Activated T-helper 1 cell treated with anti-CD3 and anti-CD28 coated beads, Interleukin-12 subunit alpha, Interleukin-12 subunit beta, Interleukin-2, Interleukin-4 antibody, amounts not matched to agents 30 ng/mL and 10 ng/mL and 1 ng/mL, durations not matched to agents 14 hours and 24 hours and 36 hours (primary cell): Measurements from ENCODE around the gene RAI1. TPM values are rescaled to one million over a fixed set of nuclear protein-coding genes. Genes with fewer than 3 reads are reported as not detected.

Source experiments
- DNase-seq: peaks from one replicate; pipeline ENCODE4 v3.0.0; 2021; ENCODE audit warnings: low spot score
- H3K27ac Mint-ChIP-seq: one replicate; pipeline ENCODE4 v1.8.0; 2021; ENCODE audit warnings: mild to moderate bottlenecking, mixed read lengths
- H3K27me3 Mint-ChIP-seq: one replicate; pipeline ENCODE4 v1.8.0; 2022; ENCODE audit warnings: mild to moderate bottlenecking, moderate library complexity, mixed read lengths; ENCODE audit not compliant: insufficient read depth
- H3K36me3 Mint-ChIP-seq: one replicate; pipeline ENCODE4 v1.8.0; 2021; ENCODE audit warnings: low read depth, mixed read lengths
- H3K4me1 Mint-ChIP-seq: one replicate; pipeline ENCODE4 v1.8.0; 2021; ENCODE audit warnings: low read depth, mixed read lengths
- H3K4me3 Mint-ChIP-seq: one replicate; pipeline ENCODE4 v1.8.0; 2021; ENCODE audit warnings: mild to moderate bottlenecking, moderate library complexity, mixed read lengths
- H3K9me3 Mint-ChIP-seq: one replicate; pipeline ENCODE4 v1.8.0; 2021; ENCODE audit warnings: mixed read lengths
- intact Hi-C: fragments of 100-400 bp; cut with micrococcal nuclease; formaldehyde crosslinking; loops from one replicate; pipeline ENCODE4 v1.15.1; 2024
- total RNA-seq: library from RNA; stranded (reverse); gene quantifications from 2 replicates; pipeline ENCODE4 v1.2.3, GENCODE V29; 2022

The RAI1 gene
- total RNA-seq, 1 donor from 2014 or later: 31.1 TPM

GRCh38 chr17:17765359-17766076 lies 84.3 kb downstream of the RAI1 start:
- intact Hi-C loops: no loop called here
- no peaks in the 10 kb centered on the region for H3K36me3 Mint-ChIP-seq
- H3K27ac Mint-ChIP-seq: no peak overlapping the region
- no peak for DNase-seq
- H3K9me3 Mint-ChIP-seq: no peaks in the 10 kb centered on the region
- H3K27me3 Mint-ChIP-seq: peaks cover 2% of the 10 kb centered on the region
- no peak overlapping the region for H3K4me3 Mint-ChIP-seq
- no peaks in the 10 kb centered on the region for H3K4me1 Mint-ChIP-seq

GRCh38 chr17:17766077-17766743 lies 85.0 kb downstream of the RAI1 start:
- Mint-ChIP-seq H3K36me3 (no peaks in the 10 kb centered on the region), H3K4me3 (no peak overlapping the region), H3K4me1 (no peaks in the 10 kb centered on the region), H3K27me3 (peaks cover 2% of the 10 kb centered on the region), H3K27ac (no peak overlapping the region), H3K9me3 (no peaks in the 10 kb centered on the region)
- DNase-seq: no peak
- intact Hi-C loops: no loop called here

GRCh38 chr17:17766744-17767120 lies 85.5 kb downstream of the RAI1 start:
- intact Hi-C loops: no loop called here
- DNase-seq: no peak
- Mint-ChIP-seq H3K27ac (no peak overlapping the region), H3K4me1 (no peaks in the 10 kb centered on the region), H3K4me3 (no peak overlapping the region), H3K9me3 (no peaks in the 10 kb centered on the region), H3K27me3 (peaks cover 2% of the 10 kb centered on the region), H3K36me3 (no peaks in the 10 kb centered on the region)

DNA sequence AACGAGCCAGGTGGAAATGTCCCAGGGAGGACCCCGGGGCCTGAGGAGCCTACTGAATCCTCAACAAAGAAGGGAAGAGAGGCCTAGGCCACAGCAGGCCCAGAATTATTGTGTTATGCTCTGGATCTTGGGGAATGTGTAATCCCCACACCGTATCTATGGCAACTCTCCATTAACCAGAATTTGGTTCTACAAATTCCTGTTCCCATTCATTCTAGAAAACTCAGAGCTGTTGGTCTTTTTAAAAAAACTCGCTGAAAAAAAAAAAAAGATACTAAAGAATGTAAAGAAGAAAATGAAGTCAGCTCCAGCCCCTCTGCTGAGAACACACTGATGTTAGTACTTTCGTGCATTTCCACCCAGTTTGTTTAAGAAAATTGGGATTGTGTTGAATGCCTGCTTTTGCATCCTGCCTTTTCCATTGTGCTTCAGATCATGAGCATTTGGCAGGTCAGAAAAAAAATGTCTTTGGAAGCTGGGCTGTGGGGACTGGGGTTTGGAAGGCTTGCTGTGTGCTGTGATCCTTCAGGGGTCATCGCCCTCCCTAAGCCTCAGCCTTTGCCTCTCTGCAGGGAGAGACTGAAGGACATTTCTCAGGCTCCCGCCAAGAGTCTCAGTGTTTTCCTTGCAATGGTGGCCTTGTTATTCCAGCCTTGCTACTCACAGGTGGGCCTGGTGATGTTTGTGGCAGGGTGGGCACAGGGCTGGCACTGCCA lies 86.1 kb downstream of the RAI1 start:
- no peak for DNase-seq
- peaks cover 2% of the 10 kb centered on the region for H3K27me3 Mint-ChIP-seq
- intact Hi-C loops: no loop called here
- no peak overlapping the region for H3K4me3 Mint-ChIP-seq
- no peak overlapping the region for H3K27ac Mint-ChIP-seq
- H3K4me1 Mint-ChIP-seq: peaks cover 5% of the 10 kb centered on the region
- H3K36me3 Mint-ChIP-seq: no peaks in the 10 kb centered on the region
- no peaks in the 10 kb centered on the region for H3K9me3 Mint-ChIP-seq

DNA sequence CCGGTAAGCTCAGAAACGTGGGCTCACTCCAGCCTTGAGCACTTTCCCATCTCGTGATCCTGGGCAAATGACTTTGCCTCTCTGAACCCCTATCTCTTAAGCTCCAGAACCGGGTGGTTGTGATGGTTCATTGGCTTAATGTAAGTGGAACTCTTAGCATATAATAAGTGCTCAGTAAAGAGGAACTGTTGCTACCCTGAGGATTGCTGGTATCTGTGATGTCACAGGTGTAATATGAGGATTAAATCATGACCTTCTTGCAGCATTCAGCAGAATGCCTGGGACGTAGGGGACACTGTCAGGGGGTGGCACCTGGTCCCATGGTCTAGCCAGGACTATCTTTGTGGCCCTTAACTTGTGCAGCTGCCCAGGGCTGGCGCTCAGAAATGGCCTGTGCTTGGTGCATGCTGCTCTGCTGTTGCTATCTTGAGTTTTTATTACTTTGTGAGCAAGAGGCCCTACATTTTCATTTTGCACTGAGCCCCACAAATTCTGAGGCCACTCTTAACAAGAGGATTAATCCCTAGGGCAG lies 86.7 kb downstream of the RAI1 start:
- intact Hi-C loops: no loop called here
- Mint-ChIP-seq H3K27me3 (peaks cover 2% of the 10 kb centered on the region), H3K9me3 (no peaks in the 10 kb centered on the region), H3K27ac (no peak overlapping the region), H3K4me1 (peaks cover 9% of the 10 kb centered on the region), H3K36me3 (no peaks in the 10 kb centered on the region), H3K4me3 (no peak overlapping the region)
- no peak for DNase-seq

DNA sequence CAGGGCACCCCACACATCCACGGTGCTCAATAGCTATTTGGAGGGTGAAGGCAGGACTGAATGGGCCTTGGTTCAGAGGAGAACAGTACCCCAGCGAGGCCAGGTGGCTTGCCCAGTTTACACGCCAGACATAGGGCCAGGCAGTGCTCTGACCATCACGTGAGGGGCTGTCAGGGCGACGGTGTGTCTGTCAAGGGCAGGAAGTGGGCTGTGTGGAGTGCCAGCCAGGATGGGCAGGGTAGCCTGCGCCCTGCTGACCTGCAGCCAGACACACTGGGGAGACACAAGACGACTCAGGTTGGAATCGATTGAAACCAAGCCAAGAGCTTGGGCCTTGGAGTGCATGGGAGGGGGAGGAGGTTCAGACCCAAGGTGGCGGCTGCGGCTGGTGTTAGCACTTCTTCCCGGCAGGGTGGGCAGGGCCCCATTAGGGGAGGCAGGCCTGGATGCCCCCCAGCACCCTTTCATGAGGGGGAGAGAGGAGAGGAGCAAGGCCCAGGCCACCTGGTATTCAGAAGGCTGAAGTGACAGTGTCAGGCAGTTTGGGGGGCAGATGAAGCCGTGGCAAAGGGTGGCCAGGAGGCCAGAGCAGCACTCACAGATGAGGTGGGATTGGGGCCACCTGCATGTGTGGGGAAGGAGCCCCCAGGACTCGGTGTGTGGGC lies 87.3 kb downstream of the RAI1 start:
- H3K4me1 Mint-ChIP-seq: peaks cover 9% of the 10 kb centered on the region
- intact Hi-C loops: no loop called here
- no peaks in the 10 kb centered on the region for H3K36me3 Mint-ChIP-seq
- no peak overlapping the region for H3K27ac Mint-ChIP-seq
- no peak overlapping the region for H3K4me3 Mint-ChIP-seq
- no peaks in the 10 kb centered on the region for H3K9me3 Mint-ChIP-seq
- no peak for DNase-seq
- H3K27me3 Mint-ChIP-seq: peaks cover 2% of the 10 kb centered on the region

DNA sequence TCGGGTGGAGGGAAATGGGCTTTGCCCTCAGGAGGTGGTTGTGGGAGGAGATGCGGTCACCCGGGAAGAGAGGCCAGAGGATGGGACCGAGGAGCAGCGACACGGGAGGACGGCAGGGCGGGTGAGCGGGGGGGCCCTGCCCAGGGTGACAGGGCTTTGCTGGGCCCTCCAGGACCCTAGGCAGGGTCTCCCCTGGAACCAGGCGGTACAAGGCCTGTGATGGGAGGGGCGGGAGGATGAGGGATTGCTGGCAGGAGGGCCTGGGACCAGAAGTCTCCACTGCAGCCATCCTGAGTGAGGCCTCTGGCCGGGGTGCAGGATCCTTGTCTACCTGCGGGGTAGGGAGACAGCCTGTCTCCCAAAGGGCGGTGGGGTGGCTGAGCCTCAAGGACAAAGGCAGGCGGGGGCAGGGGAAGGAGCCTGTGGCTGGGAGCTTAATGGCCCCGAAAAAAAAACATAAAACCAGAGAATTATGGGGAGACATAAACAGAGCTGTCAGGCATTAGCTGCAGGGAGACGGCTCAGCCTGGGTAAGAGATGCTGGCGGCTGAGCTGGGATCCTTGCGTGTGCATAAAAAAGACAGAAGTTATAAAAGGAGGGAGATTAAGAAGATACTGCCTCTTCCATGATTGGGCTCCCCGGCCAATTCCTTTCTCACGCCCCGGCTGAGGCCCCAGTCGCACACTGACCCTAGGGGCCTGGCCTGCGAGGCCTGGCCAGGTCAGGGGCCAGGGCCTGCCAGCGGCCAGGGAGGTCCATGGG lies 88.8 kb downstream of the RAI1 start:
- intact Hi-C loops: no loop called here
- Mint-ChIP-seq H3K4me3 (no peak overlapping the region), H3K27me3 (peaks cover 2% of the 10 kb centered on the region), H3K9me3 (no peaks in the 10 kb centered on the region), H3K36me3 (no peaks in the 10 kb centered on the region), H3K27ac (no peak overlapping the region), H3K4me1 (peaks cover 9% of the 10 kb centered on the region)
- no peak for DNase-seq

GRCh38 chr17:17770632-17771044 lies 89.4 kb downstream of the RAI1 start:
- no peaks in the 10 kb centered on the region for H3K9me3 Mint-ChIP-seq
- peaks cover 9% of the 10 kb centered on the region for H3K4me1 Mint-ChIP-seq
- no peak overlapping the region for H3K4me3 Mint-ChIP-seq
- H3K27ac Mint-ChIP-seq: no peak overlapping the region
- no peaks in the 10 kb centered on the region for H3K36me3 Mint-ChIP-seq
- DNase-seq: no peak
- intact Hi-C loops: no loop called here
- H3K27me3 Mint-ChIP-seq: peaks cover 6% of the 10 kb centered on the region

DNA sequence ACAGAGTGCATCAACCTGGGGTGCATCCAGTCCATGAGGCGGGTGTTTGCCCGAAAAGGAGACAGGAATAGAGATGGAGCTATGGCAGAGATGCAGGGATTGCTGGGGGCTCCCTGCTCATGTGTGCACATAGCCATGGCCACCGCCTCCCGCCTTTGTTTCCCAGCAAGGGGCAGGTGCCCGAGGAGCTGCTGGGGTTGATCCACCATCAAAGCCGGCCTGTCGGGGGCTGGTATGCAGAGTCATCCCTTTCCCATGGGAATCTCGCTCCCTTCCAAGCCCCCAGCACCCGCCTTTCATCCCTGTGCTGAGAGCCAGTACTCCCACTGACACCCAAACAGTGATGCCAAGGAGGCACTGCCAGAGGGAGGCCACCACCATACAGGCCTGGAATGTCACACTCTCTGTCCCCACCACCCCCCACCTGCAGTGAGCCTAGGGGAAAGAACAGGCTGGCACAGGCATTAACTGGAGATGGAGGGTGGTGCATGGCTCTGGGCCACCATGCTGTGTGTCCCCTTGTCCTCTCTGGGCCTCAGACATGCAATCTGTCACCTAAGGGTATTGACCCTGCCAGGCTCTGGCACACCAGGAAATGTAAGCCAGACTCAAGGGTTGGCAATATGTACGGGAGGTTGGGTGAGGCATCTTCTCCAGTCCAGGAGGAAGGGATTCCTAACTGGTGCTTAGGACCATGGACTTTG lies 90.4 kb downstream of the RAI1 start:
- no peaks in the 10 kb centered on the region for H3K36me3 Mint-ChIP-seq
- no peaks in the 10 kb centered on the region for H3K9me3 Mint-ChIP-seq
- H3K4me1 Mint-ChIP-seq: peaks cover 9% of the 10 kb centered on the region
- intact Hi-C loops: no loop called here
- H3K4me3 Mint-ChIP-seq: no peak overlapping the region
- H3K27me3 Mint-ChIP-seq: peaks cover 10% of the 10 kb centered on the region
- DNase-seq: no peak
- H3K27ac Mint-ChIP-seq: no peak overlapping the region

GRCh38 chr17:17772231-17772630 lies 91.0 kb downstream of the RAI1 start:
- Mint-ChIP-seq H3K36me3 (no peaks in the 10 kb centered on the region), H3K9me3 (no peaks in the 10 kb centered on the region), H3K27ac (no peak overlapping the region), H3K4me3 (no peak overlapping the region), H3K27me3 (peaks cover 10% of the 10 kb centered on the region), H3K4me1 (peaks cover 9% of the 10 kb centered on the region)
- no peak for DNase-seq
- intact Hi-C loops: no loop called here

GRCh38 chr17:17774009-17774881 lies 93.0 kb downstream of the RAI1 start:
- no peaks in the 10 kb centered on the region for H3K36me3 Mint-ChIP-seq
- H3K27ac Mint-ChIP-seq: no peak overlapping the region
- DNase-seq: no peak
- peaks cover 7% of the 10 kb centered on the region for H3K27me3 Mint-ChIP-seq
- H3K4me3 Mint-ChIP-seq: no peak overlapping the region
- no peaks in the 10 kb centered on the region for H3K9me3 Mint-ChIP-seq
- peaks cover 9% of the 10 kb centered on the region for H3K4me1 Mint-ChIP-seq
- intact Hi-C loops: no loop called here
